ENCODE measurements around the gene KLHDC7A.

Gene KLHDC7A

GRCh38 chr1:18496497-18497235 is 15.9 kb downstream of the KLHDC7A start:
- TF ChIP-seq CTCF (IDR thresholded peaks at IDR 0.05): no peak

GRCh38 chr1:18501833-18502232 is 21.1 kb downstream of the KLHDC7A start:
- TF ChIP-seq CTCF (IDR thresholded peaks at IDR 0.05): no peak

- no peak for TF ChIP-seq CTCF (IDR thresholded peaks at IDR 0.05)
These were observed 23.9 kb downstream of the KLHDC7A start for GRCh38 chr1:18504609-18505008.

- no peak for TF ChIP-seq CTCF (IDR thresholded peaks at IDR 0.05)
These were observed 24.9 kb downstream of the KLHDC7A start for GRCh38 chr1:18505666-18506065.

- TF ChIP-seq CTCF (IDR thresholded peaks at IDR 0.05): no peak
These were observed 27.4 kb downstream of the KLHDC7A start for GRCh38 chr1:18508084-18508483.

- TF ChIP-seq CTCF (IDR thresholded peaks at IDR 0.05): no peak; the same call in 1 of the 2 replicates
These were observed 30.6 kb downstream of the KLHDC7A start for GRCh38 chr1:18511149-18511873.

GRCh38 chr1:18511874-18512150 is 31.1 kb downstream of the KLHDC7A start:
- no peak for TF ChIP-seq CTCF (IDR thresholded peaks at IDR 0.05)
